Stomach (tissue), 9 donors: Measurements from ENCODE around the gene EEF1G. TPM values are rescaled to one million over a fixed set of nuclear protein-coding genes. Genes with fewer than 3 reads are reported as not detected.

Source experiments
- DNase-seq, 2 donors: peaks; one replicate each; pipeline versions ENCODE4 v3.0.0 to v3.0.0-alpha.2; 2013 to 2019
- H3K27ac ChIP-seq, 5 donors: fragments of 200-600 bp in 4 of 5; sonication (generic) in 4 of 5; one replicate each; pipeline ENCODE4 v1.5.1; 2013 to 2019; ENCODE audit warnings: mild to moderate bottlenecking in 1 of 5, moderate library complexity in 1 of 5
- H3K27me3 ChIP-seq, 3 donors: fragments of 200-600 bp; sonication (generic); one replicate each; pipeline ENCODE4 v1.5.1; 2017 to 2019; ENCODE audit warnings: mixed run types in 1 of 3
- H3K36me3 ChIP-seq, 4 donors: fragments of 200-600 bp; sonication (generic); 1 replicate in 3 of 4; 2 replicates in 1 of 4; pipeline ENCODE4 v1.5.1; 2016 to 2019
- H3K4me1 ChIP-seq, 4 donors: fragments of 200-600 bp; sonication (generic); one replicate each; pipeline ENCODE4 v1.5.1; 2016 to 2019
- H3K4me3 ChIP-seq, 4 donors: fragments of 200-600 bp; sonication (generic) in 3 of 4; one replicate each; pipeline ENCODE4 v1.5.1; 2016 to 2019; ENCODE audit warnings: mild to moderate bottlenecking in 1 of 4
- H3K9me3 ChIP-seq, 4 donors: fragments of 200-600 bp; sonication (generic); one replicate each; pipeline ENCODE4 v1.5.1; 2016 to 2019
- EP300 ChIP-seq: sonication (generic); formaldehyde crosslinking; IDR thresholded peaks from one replicate; pipeline ENCODE4 v1.6.1; 2017; ENCODE audit warnings: antibody characterized with exemption
- POLR2A ChIP-seq, 4 donors: fragments of 450-650 bp; IDR thresholded peaks; one replicate each; pipeline ENCODE4 v1.6.1; 2016; ENCODE audit warnings: antibody characterized with exemption in 4 of 4, control low read depth in 2 of 4, mild to moderate bottlenecking in 1 of 4, moderate library complexity in 1 of 4
- POLR2AphosphoS5 ChIP-seq, 3 donors: sonication (generic); formaldehyde crosslinking; IDR thresholded peaks; one replicate each; pipeline ENCODE4 v1.6.1; 2016; ENCODE audit warnings: antibody characterized with exemption in 3 of 3
- WGBS, 5 donors: extraction: QIAGEN DNeasy Blood & Tissue Kit in 3 of 5; methylation state at CpG; one replicate each; pipeline versions ENCODE4 v1.1.5 to v1.1.7; 2013 to 2018; 5-methylcytosine and 5-hydroxymethylcytosine counted together
- intact Hi-C: fragments of 100-400 bp; cut with DNase I; formaldehyde crosslinking; loops from one replicate; pipeline ENCODE4 v1.15.1; 2023; ENCODE audit warnings: low total_unique reads
- polyA plus RNA-seq, 3 donors: library from polyadenylated mRNA; stranded (reverse); fragments of 200-250 nt; gene quantifications; one replicate each; pipeline ENCODE4 v1.2.3, GENCODE V29; 2013
- total RNA-seq, 5 donors: library from RNA; depleted of rRNA; stranded (reverse); fragments of >200 nt; gene quantifications; one replicate each; pipeline versions ENCODE4 v1.1.0 to v1.2.3, GENCODE V29; 2014 to 2016
- TF ChIP-seq, protein P1 (sequence below), 7 experiments: fragments of 450-650 bp in 4 of 7; fragments of 200-600 bp in 3 of 7; sonication (generic) in 3 of 7; IDR thresholded peaks; one replicate each; pipeline ENCODE4 v1.5.1; 2016 to 2019; ENCODE audit warnings: antibody characterized with exemption in 7 of 7, control low read depth in 2 of 7, mild to moderate bottlenecking in 1 of 7
- donor health status: healthy with polysubstance abuse.
- donor health status: Bipolar disorder and iron deficiency.
- donor health status: healthy.

EEF1G gene
- total and polyA plus RNA-seq, 8 donors = 671 to 1,760 (median 1,103) TPM

DNA sequence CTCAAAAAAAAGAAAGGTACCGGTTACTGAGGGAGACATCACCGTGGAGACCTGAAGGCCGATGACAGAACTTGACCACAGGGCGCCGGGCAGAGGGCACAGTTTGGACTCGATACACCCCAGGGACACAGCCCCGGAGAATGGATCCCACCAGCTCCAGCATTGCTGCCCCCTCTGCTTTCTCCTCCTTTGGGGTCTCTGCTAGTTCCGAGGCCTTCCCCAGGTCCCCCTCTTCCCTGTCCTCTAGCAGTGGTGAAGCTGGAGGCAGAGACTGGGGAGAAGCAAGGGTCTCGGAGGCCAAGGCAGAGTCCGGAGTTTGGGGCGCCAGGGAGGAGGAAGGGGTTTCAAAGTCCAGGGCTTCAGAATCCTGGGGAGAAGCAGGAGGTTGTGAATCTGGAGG is 4.8 kb upstream of the EEF1G start:
- DNase-seq = no peak
- Histone ChIP-seq H3K4me3 (no peak overlapping the region), H3K36me3 (peaks cover 20 to 76% (median 73%) of the 10 kb centered on the region in 4 donors), H3K4me1 (peaks cover 21 to 35% (median 30%) of the 10 kb centered on the region in 4 donors), H3K27me3 (no peaks in the 10 kb centered on the region), H3K9me3 (no peaks in the 10 kb centered on the region), H3K27ac (peak overlapping the region in 3 of 5 donors; percentile 10 to 95 (median 93))
- TF ChIP-seq EP300 = no peak
- TF ChIP-seq POLR2A (IDR thresholded peaks at IDR 0.05) = no peak
- TF ChIP-seq POLR2AphosphoS5 (IDR thresholded peaks at IDR 0.05) = no peak
- TF ChIP-seq, protein P1, sequence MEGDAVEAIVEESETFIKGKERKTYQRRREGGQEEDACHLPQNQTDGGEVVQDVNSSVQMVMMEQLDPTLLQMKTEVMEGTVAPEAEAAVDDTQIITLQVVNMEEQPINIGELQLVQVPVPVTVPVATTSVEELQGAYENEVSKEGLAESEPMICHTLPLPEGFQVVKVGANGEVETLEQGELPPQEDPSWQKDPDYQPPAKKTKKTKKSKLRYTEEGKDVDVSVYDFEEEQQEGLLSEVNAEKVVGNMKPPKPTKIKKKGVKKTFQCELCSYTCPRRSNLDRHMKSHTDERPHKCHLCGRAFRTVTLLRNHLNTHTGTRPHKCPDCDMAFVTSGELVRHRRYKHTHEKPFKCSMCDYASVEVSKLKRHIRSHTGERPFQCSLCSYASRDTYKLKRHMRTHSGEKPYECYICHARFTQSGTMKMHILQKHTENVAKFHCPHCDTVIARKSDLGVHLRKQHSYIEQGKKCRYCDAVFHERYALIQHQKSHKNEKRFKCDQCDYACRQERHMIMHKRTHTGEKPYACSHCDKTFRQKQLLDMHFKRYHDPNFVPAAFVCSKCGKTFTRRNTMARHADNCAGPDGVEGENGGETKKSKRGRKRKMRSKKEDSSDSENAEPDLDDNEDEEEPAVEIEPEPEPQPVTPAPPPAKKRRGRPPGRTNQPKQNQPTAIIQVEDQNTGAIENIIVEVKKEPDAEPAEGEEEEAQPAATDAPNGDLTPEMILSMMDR (IDR thresholded peaks at IDR 0.05) = no peak
- WGBS, 5 donors = 95 to 100% (median 96%) methylated on average over 10 to 11 of the region's 11 CpGs
- intact Hi-C loops = no loop called here

DNA sequence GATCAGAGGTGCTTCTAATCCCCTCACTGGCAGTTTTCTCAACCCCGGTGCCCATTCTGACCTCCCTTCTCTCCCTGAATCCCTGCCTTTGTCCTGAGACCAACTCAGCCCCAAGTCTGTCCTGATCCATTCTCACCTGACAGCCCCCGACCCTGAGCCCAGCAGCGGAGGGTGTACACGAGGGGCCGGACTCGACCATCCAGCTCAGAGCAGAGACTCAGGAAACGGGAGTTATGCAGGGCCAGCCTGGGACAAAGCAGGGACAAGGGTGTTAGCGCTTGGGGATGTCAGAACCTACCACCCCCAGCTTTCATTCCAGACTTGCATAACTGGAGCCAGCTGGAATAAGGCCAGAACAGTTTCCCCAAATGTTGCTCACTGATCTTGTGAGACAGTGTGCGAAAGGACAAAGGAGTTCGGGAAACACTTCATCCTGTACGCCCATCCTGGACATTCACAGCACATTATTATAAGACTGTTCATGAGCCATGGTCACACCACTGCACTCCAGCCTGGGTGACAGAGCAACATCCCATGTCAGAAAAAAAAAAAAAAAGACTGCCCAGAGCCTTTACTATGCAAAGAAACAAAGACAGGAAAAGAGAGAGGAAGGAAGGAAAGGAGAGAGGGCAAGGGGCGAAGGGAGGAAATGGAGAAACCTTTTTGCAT is 3.5 kb upstream of the EEF1G start:
- Histone ChIP-seq H3K27me3 (no peaks in the 10 kb centered on the region), H3K4me1 (peaks cover 26 to 43% (median 41%) of the 10 kb centered on the region in 4 donors), H3K27ac (peak overlapping the region; percentile 42 to 95 (median 93)), H3K36me3 (peaks cover 20 to 69% (median 68%) of the 10 kb centered on the region in 4 donors), H3K9me3 (no peaks in the 10 kb centered on the region), H3K4me3 (no peak overlapping the region)
- intact Hi-C loops = no loop called here
- 48 to 66% (median 59%) methylated on average over 12 of the region's 12 CpGs for WGBS, 5 donors
- DNase-seq = peak in 1 of 2 donors; percentile 49
- TF ChIP-seq POLR2AphosphoS5 (IDR thresholded peaks at IDR 0.05) (peak in 2 of 3 donors; percentile 29 to 30), POLR2A (IDR thresholded peaks at IDR 0.05) (no peak), EP300 (no peak)

DNA sequence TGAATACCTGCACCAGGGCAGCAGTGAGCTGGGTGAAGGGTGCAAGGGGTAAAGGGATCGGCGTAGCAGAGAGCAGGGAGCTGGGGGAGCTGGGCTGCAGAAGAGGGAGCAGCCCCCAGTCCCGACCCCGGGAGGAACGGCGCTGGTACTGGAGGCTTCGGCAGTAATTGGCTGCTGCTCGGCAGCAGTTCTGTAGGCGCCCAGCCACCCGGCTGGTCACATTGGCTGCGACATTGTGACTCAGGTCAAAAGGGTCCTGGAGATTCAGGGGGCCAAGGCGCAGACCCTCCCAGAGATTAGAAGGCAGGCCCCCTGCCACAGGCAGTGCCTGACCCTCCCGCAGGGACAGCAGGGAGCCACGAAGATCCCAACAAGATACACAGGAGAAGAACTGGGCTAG is 2.1 kb upstream of the EEF1G start:
- Histone ChIP-seq H3K27me3 (no peaks in the 10 kb centered on the region), H3K9me3 (no peaks in the 10 kb centered on the region), H3K27ac (peak overlapping the region in 4 of 5 donors; percentile 91 to 95 (median 94)), H3K36me3 (peaks cover 26 to 69% (median 68%) of the 10 kb centered on the region in 4 donors), H3K4me1 (peaks cover 26 to 54% (median 49%) of the 10 kb centered on the region in 4 donors), H3K4me3 (peak overlapping the region in 2 of 4 donors; percentile 79 to 98)
- 81 to 92% (median 84%) methylated on average over 14 of the region's 14 CpGs for WGBS, 5 donors
- TF ChIP-seq, protein P1 (IDR thresholded peaks at IDR 0.05) = no peak
- no peak for TF ChIP-seq POLR2AphosphoS5 (IDR thresholded peaks at IDR 0.05)
- TF ChIP-seq POLR2A (IDR thresholded peaks at IDR 0.05) = no peak
- TF ChIP-seq EP300 = no peak
- no peak for DNase-seq
- intact Hi-C loops = no loop called here

GRCh38 chr11:62575156-62575555 is 1.5 kb upstream of the EEF1G start:
- H3K27ac ChIP-seq = peak overlapping the region; percentile 84 to 95 (median 93)
- peaks cover 26 to 60% (median 51%) of the 10 kb centered on the region in 4 donors for H3K4me1 ChIP-seq
- TF ChIP-seq POLR2A (IDR thresholded peaks at IDR 0.05) (no peak), POLR2AphosphoS5 (IDR thresholded peaks at IDR 0.05) (peak in 2 of 3 donors; percentile 19 to 22), EP300 (no peak)
- TF ChIP-seq, protein P1 (IDR thresholded peaks at IDR 0.05) = no peak
- peak; percentile 39 to 63 for DNase-seq
- peaks cover 29 to 69% (median 68%) of the 10 kb centered on the region in 4 donors for H3K36me3 ChIP-seq
- peak overlapping the region; percentile 74 to 98 (median 84) for H3K4me3 ChIP-seq
- H3K9me3 ChIP-seq = no peaks in the 10 kb centered on the region
- intact Hi-C loops = no loop called here
- no peaks in the 10 kb centered on the region for H3K27me3 ChIP-seq
- WGBS, 5 donors = 17 to 47% (median 30%) methylated on average over 16 to 17 of the region's 17 CpGs
